ENCODE measurements around the gene RPTOR. TPM values are rescaled to one million over a fixed set of nuclear protein-coding genes. Genes with fewer than 3 reads are reported as not detected.

Gene RPTOR
- polyA plus RNA-seq, 1 of the 3 experiments (the other 2 are of a cell fraction) = 14.9 TPM

- TF ChIP-seq ZBTB33 (IDR thresholded peaks at IDR 0.05; ENCODE audit: borderline replicate concordance, low read depth) (no peak), CTCF (IDR thresholded peaks at IDR 0.05) (no peak), MAX (IDR thresholded peaks at IDR 0.05; ENCODE audit: low read depth) (no peak), MEF2A (IDR thresholded peaks at IDR 0.05; ENCODE audit: borderline replicate concordance, low read depth) (no peak)
These were observed 72.1 kb downstream of the RPTOR start (continued) for GRCh38 chr17:80616705-80617104.

GRCh38 chr17:80618304-80618703 lies 73.7 kb downstream of the RPTOR start:
- ChIA-PET POLR2A (no interaction called here), CTCF (interaction anchor here (1.4 kb wide), 1 partner anchor 42 kb away, joined by 8 read pairs; no protein-coding TSS in a partner anchor)
- no peaks in the 10 kb centered on the region for H3K27me3 ChIP-seq (ENCODE audit: insufficient read depth)
- H4K20me1 ChIP-seq (ENCODE audit: insufficient read depth) = peaks cover 19% of the 10 kb centered on the region
- WGBS (ENCODE audit: low lambda C conversion rate) = 94% methylated on average over 9 of the region's 9 CpGs
- no peaks in the 10 kb centered on the region for H3K36me3 ChIP-seq (replicated peaks in 1 of 2; ENCODE audit: control insufficient read depth in 1 of 2, insufficient read depth in 2 of 2, low read length in 1 of 2)
- no peak for DNase-seq
- no peak overlapping the region for H3K4me2 ChIP-seq
- H3K79me2 ChIP-seq (ENCODE audit: insufficient read depth) = peaks cover 45% of the 10 kb centered on the region
- H3K4me1 ChIP-seq (ENCODE audit: control insufficient read depth in 1 of 2, insufficient read depth in 2 of 2, low read depth in 1 of 2, low read length in 1 of 2) = peaks cover 3 to 6% of the 10 kb centered on the region in 2 experiments; a peak in 2 of 4 replicates
- H3K9me3 ChIP-seq = no peaks in the 10 kb centered on the region
- H3K9me2 ChIP-seq = no peaks in the 10 kb centered on the region
- no peak overlapping the region for H3K27ac ChIP-seq (ENCODE audit: low read depth in 2 of 2, low read length in 1 of 2)
- no peak overlapping the region for H2AFZ ChIP-seq (ENCODE audit: low read depth)
- no peak overlapping the region for H3K9ac ChIP-seq
- H3K4me3 ChIP-seq (ENCODE audit: low read depth in 2 of 2, low read length in 1 of 2) = no peak overlapping the region
- TF ChIP-seq ELF1 (IDR thresholded peaks at IDR 0.05) (no peak), PBX3 (IDR thresholded peaks at IDR 0.05) (no peak), RAD21 (IDR thresholded peaks at IDR 0.05; ENCODE audit: low read length) (no peak), CHD2 (IDR thresholded peaks at IDR 0.05; ENCODE audit: low read length, partially characterized antibody) (no peak), JUND (IDR thresholded peaks at IDR 0.05) (no peak), RCOR1 (IDR thresholded peaks at IDR 0.05; ENCODE audit: low read length) (no peak), SMC3 (IDR thresholded peaks at IDR 0.05; ENCODE audit: low read depth, low read length) (no peak), RXRA (IDR thresholded peaks at IDR 0.05; ENCODE audit: borderline replicate concordance, low read depth) (no peak), EP300 (IDR thresholded peaks at IDR 0.05; ENCODE audit: borderline replicate concordance in 1 of 2, low read depth in 1 of 2, low read length in 1 of 2) (no peak), ZBTB33 (IDR thresholded peaks at IDR 0.05; ENCODE audit: borderline replicate concordance, low read depth) (no peak), USF1 (IDR thresholded peaks at IDR 0.05; ENCODE audit: borderline replicate concordance, low read depth) (no peak), FOXM1 (IDR thresholded peaks at IDR 0.05; ENCODE audit: low read depth) (no peak), GABPA (IDR thresholded peaks at IDR 0.05; ENCODE audit: low read depth) (no peak)
- H3F3A ChIP-seq (replicated peaks; ENCODE audit: insufficient read depth) = no peaks in the 10 kb centered on the region
